GM12873 (cell line): ENCODE data around the gene NKAIN1.

Source experiments
- CTCF ChIP-seq: IDR thresholded peaks from 2 replicates; pipeline ENCODE4 v1.5.1; 2012; ENCODE audit warnings: low read depth, mild to moderate bottlenecking, moderate library complexity, low read length, control low read depth; ENCODE audit not compliant: insufficient read depth; ENCODE audit errors: missing control alignments

The NKAIN1 gene

DNA sequence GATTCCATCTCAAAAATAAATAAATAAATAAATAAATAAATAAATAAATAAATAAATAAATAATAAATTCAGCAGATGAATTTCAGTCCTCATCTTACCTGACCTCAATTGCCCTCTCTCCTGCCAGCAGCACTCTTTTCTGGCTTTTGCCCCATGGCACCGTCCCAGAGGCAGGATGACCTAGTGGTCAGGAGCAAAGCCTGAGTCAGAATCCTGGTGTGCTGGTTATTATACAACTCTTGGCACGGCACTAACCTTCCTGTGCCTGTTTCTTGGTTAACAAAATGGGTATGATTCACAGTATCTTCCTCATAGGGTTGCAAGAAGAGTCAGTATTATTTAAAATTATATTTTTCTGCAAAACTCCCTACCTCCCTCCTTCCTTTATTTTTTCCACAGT lies 43.0 kb downstream of the NKAIN1 start:
- no peak for TF ChIP-seq CTCF

DNA sequence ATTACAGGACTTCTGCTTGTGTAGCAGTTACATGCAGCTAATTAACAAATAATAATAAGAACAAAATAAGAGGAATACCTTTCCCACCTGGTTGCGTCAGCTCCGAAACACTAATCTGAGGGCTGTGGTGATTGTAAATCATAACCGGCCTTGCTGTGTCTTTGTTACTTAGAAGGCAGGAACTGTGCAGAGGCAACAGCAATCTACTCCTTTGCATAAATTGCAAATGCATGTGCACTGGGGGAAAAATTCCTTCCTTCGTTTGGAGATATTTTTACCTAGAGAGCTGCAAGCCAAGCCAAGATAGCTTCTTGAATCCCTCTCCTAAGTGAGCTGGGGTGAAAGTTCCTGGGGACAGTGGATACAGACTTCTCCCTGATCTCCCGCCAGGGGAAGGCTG lies 46.0 kb downstream of the NKAIN1 start:
- no peak for TF ChIP-seq CTCF

DNA sequence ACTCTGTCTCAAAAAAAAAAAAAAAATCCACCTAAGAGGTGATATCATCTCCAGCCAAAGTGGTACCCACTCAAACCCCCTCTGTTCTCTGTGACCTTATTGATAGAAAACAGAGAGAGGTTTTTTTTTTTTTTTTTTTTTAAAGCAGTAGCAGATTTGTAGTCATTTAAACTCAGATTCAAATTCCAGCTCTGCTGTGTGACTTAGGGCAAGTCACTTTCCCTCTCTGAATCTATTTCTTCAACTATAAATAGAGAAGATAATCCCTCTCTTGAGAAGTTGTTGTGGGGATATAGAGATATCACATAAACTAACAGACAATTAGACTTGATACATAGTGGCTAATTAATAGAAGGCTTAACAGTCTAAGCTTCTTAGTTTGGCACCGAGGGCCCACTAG lies 48.4 kb downstream of the NKAIN1 start:
- no peak for TF ChIP-seq CTCF

- no peak for TF ChIP-seq CTCF
Measured at GRCh38 chr1:31189696-31190674, 49.7 kb downstream of the NKAIN1 start.

GRCh38 chr1:31183927-31184554 lies 55.6 kb downstream of the NKAIN1 start:
- peak; percentile 88 for TF ChIP-seq CTCF

DNA sequence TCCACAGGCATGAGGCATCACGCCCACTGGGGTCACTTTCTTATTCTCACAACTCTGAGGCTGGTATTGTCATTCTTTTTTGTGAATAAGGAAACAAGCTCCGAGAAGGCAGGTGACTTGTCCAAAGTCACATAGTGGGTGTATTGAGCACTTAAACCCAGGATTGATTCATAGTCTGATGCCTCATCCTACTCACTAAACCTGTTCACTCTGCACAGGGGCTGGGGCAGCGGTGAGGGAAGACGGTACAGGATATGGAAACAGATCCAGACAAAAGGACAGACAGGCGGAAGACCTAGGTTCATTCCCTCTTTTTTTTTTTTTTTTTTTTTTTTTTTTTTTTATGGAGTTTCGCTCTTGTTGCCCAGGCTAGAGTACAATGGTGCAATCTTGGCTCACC lies 56.6 kb downstream of the NKAIN1 start:
- TF ChIP-seq CTCF, result no peak

- TF ChIP-seq CTCF, result peak; percentile 42
Measured at GRCh38 chr1:31182352-31182751, 57.3 kb downstream of the NKAIN1 start.
